Endothelial cell of umbilical vein (primary cell): ENCODE data around the gene PRKAG2. TPM values are rescaled to one million over a fixed set of nuclear protein-coding genes. Genes with fewer than 3 reads are reported as not detected.

ENCODE experiments used
- BruUV-seq: library from RNA; stranded (reverse); fragments of 400-500 nt; replicated peaks from 2 replicates; lab custom pipeline; 2021; lab: Mats Ljungman, UMichigan
- CTCF ChIA-PET: fragments of 300-600, 350-600 bp; sonication (Branson Sonifier 250); formaldehyde crosslinking; loops from one replicate; lab custom pipeline; 2021; ENCODE audit warnings: antibody characterized with exemption, inconsistent platforms; lab: Charles Lee
- POLR2A ChIA-PET: fragments of 300-600, 350-600 bp; sonication (Branson Sonifier 250); formaldehyde crosslinking; loops from one replicate; lab custom pipeline; 2021; ENCODE audit warnings: antibody characterized with exemption, inconsistent platforms; lab: Charles Lee
- DNase-seq: peaks from one replicate; pipeline ENCODE4 v3.0.0-alpha.2; 2011; ENCODE audit warnings: low read depth, low spot score
- FAIRE-seq: peaks from 2 replicates; lab custom pipeline; 2011; peaks lifted over from hg19 to GRCh38; lab: Jason Lieb, UNC
- H2AFZ ChIP-seq: 2 replicates; pipeline ENCODE4 v1.6.0; 2012; ENCODE audit warnings: low read depth, low read length, control low read depth, inconsistent platforms
- H3K27ac ChIP-seq: 2 replicates; pipeline ENCODE4 v1.5.1; 2011; ENCODE audit warnings: low read depth, mild to moderate bottlenecking, control low read depth, low read length, moderate library complexity; ENCODE audit not compliant: insufficient read depth
- H3K27me3 ChIP-seq, 2 experiments: 2 replicates each; pipeline versions ENCODE4 v1.6.0 to v1.6.1; 2011; ENCODE audit warnings: low read length in 2 of 2, mixed read lengths in 1 of 2; ENCODE audit not compliant: control insufficient read depth in 2 of 2, insufficient read depth in 2 of 2
- H3K36me3 ChIP-seq, 2 experiments: 2 replicates in 1 of 2; 3 replicates in 1 of 2; pipeline ENCODE4 v1.5.1; 2011; ENCODE audit warnings: low read length in 2 of 2, mild to moderate bottlenecking in 1 of 2, moderate library complexity in 1 of 2; ENCODE audit not compliant: control insufficient read depth in 2 of 2, insufficient read depth in 2 of 2; ENCODE audit errors: extremely low read depth in 1 of 2
- H3K4me1 ChIP-seq: 3 replicates; pipeline ENCODE4 v1.5.1; 2011; ENCODE audit warnings: mild to moderate bottlenecking, low read length; ENCODE audit not compliant: control insufficient read depth, insufficient read depth; ENCODE audit errors: extremely low read depth
- H3K4me2 ChIP-seq: 2 replicates; pipeline ENCODE4 v1.6.1; 2011; ENCODE audit warnings: low read length, control low read depth, mixed read lengths; ENCODE audit not compliant: insufficient read depth
- H3K4me3 ChIP-seq, 3 experiments: fragments of 200-600 bp in 1 of 3; sonication (generic), shearing (Covaris generic) in 1 of 3; replicated peaks in 1 of 3; 2 replicates each; pipeline ENCODE4 v1.5.1; 2011 to 2016; ENCODE audit warnings: control low read depth in 3 of 3, low read length in 3 of 3, mild to moderate bottlenecking in 2 of 3, inconsistent platforms in 1 of 3, low read depth in 1 of 3, moderate library complexity in 1 of 3; ENCODE audit not compliant: insufficient read depth in 1 of 3
- H3K79me2 ChIP-seq: 2 replicates; pipeline ENCODE4 v1.6.0; 2012; ENCODE audit warnings: low read length, inconsistent platforms; ENCODE audit not compliant: control insufficient read depth, insufficient read depth
- H3K9ac ChIP-seq: replicated peaks from 2 replicates; pipeline ENCODE3; 2011; ENCODE audit warnings: low read length, control low read depth; ENCODE audit not compliant: insufficient read depth; ENCODE audit errors: extremely low read depth
- H3K9me1 ChIP-seq: replicated peaks from 3 replicates; pipeline ENCODE4 v1.6.0; 2011; ENCODE audit warnings: mild to moderate bottlenecking, low read length; ENCODE audit not compliant: control insufficient read depth, insufficient read depth; ENCODE audit errors: extremely low read depth
- H3K9me3 ChIP-seq: replicated peaks from 2 replicates; pipeline ENCODE4 v1.5.1; 2012; ENCODE audit warnings: low read length, inconsistent platforms; ENCODE audit not compliant: control insufficient read depth, insufficient read depth
- H4K20me1 ChIP-seq: replicated peaks from 2 replicates; pipeline ENCODE3; 2011; ENCODE audit warnings: mild to moderate bottlenecking, low read length; ENCODE audit not compliant: control insufficient read depth, insufficient read depth; ENCODE audit errors: extremely low read depth
- EZH2 ChIP-seq: IDR thresholded peaks from 2 replicates; pipeline ENCODE4 v1.6.1; 2012; ENCODE audit warnings: borderline replicate concordance, low read depth, mild to moderate bottlenecking, moderate library complexity, low read length, inconsistent platforms; ENCODE audit not compliant: severe bottlenecking
- FOS ChIP-seq: IDR thresholded peaks from 2 replicates; pipeline ENCODE4 v1.6.1; 2011; ENCODE audit warnings: mild to moderate bottlenecking, low read length, moderate library complexity, borderline replicate concordance; ENCODE audit not compliant: insufficient read depth
- GATA2 ChIP-seq: IDR thresholded peaks from 2 replicates; pipeline ENCODE4 v1.7.0; 2011; ENCODE audit warnings: low read depth, mild to moderate bottlenecking, moderate library complexity, mixed read lengths, low read length; ENCODE audit not compliant: insufficient read length, insufficient read depth
- JUN ChIP-seq: IDR thresholded peaks from 2 replicates; pipeline ENCODE4 v1.6.1; 2011; ENCODE audit warnings: borderline replicate concordance, low read depth; ENCODE audit not compliant: insufficient read length, insufficient read depth
- MYC ChIP-seq: IDR thresholded peaks from one replicate; pipeline ENCODE4 v1.6.1; 2011; ENCODE audit warnings: mild to moderate bottlenecking, low read depth, low read length
- POLR2A ChIP-seq: IDR thresholded peaks from 2 replicates; pipeline ENCODE4 v1.6.1; 2012; ENCODE audit warnings: low read depth, mild to moderate bottlenecking, control low read depth, low read length
- POLR2AphosphoS5 ChIP-seq: IDR thresholded peaks from 2 replicates; pipeline ENCODE4 v1.6.1; 2012; ENCODE audit warnings: low read depth, mild to moderate bottlenecking, control low read depth, low read length, moderate library complexity; ENCODE audit not compliant: insufficient read depth
- dilution Hi-C: fragments of 300-500 bp; cut with MboI; formaldehyde crosslinking; loops from one replicate; pipeline ENCODE4 v1.15.0; 2019; ENCODE audit warnings: low sequenced_read_pairs; ENCODE audit not compliant: extremely low pct_ligation_motif_present
- intact Hi-C: fragments of 100-400 bp; cut with micrococcal nuclease; formaldehyde crosslinking; loops from one replicate; pipeline ENCODE4 v1.10.0; 2022
- polyA plus RNA-seq, 4 experiments: library from polyadenylated mRNA; depleted of rRNA in 3 of 4; stranded (reverse) in 3 of 4; unstranded in 1 of 4; fragments of >200 nt; gene quantifications; 2 replicates each; pipeline versions ENCODE4 v1.2.1 to v1.2.3, GENCODE V29; 2011 to 2012; ENCODE audit warnings: missing spikeins in 1 of 4
- total RNA-seq: library from RNA; stranded (reverse); gene quantifications from 2 replicates; pipeline ENCODE4 v1.2.3, GENCODE V29; 2021
- TF ChIP-seq, protein P1 (sequence below): IDR thresholded peaks from 2 replicates; pipeline ENCODE4 v1.6.1; 2011; ENCODE audit not compliant: insufficient read depth, insufficient read length
- TF ChIP-seq, protein P2 (sequence below), 2 donors: IDR thresholded peaks; 1 replicate in 1 of 2; 2 replicates in 1 of 2; pipeline ENCODE4 v1.5.1; 2011; ENCODE audit warnings: low read length in 2 of 2, mild to moderate bottlenecking in 2 of 2, moderate library complexity in 2 of 2, control low read depth in 1 of 2, inconsistent platforms in 1 of 2, low read depth in 1 of 2; ENCODE audit not compliant: insufficient read depth in 1 of 2; ENCODE audit errors: extremely low read depth in 1 of 2

Gene PRKAG2
- total and polyA plus RNA-seq, 2 donors (not counting 3 experiments of a cell fraction or from before 2014, with no cell fraction given): 19.3 to 51.5 TPM

DNA sequence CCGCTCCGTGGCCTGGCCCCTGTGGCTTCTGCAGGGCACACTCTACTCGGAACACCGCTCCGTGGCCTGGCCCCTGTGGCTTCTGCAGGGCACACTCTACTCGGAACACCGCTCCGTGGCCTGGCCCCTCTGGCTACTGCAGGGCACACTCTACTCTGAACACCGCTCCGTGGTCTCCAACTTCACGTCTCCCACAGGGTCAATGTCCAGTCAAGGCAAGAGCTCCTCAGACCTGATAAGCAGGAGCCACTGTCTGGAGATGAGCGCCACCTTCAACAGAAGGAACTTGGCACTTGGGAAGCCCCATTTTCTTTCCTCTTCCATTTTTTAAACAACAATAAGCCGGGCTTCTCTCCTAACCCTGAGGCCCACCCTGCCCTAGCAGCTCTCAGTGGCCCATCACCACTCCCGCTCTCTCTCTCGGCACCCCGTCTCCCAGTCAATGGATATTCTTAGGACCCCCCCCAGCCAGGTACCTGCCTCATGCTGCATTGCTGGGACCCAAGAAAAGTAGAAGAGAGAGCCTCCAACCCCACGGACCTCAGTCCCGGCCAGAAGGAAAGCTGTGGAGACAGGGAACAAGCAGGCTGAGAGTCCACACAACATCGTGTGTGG lies 56.3 kb downstream of the PRKAG2 start:
- Histone ChIP-seq H3K27ac (no peak overlapping the region), H3K9me3 (no peaks in the 10 kb centered on the region), H3K4me1 (no peaks in the 10 kb centered on the region), H3K9ac (no peak overlapping the region), H4K20me1 (no peaks in the 10 kb centered on the region), H3K27me3 (peaks cover 5 to 11% of the 10 kb centered on the region in 2 experiments), H3K4me2 (no peak overlapping the region), H2AFZ (no peak overlapping the region), H3K36me3 (no peaks in the 10 kb centered on the region), H3K79me2 (no peaks in the 10 kb centered on the region), H3K9me1 (no peaks in the 10 kb centered on the region), H3K4me3 (no peak overlapping the region)
- dilution Hi-C loops: no loop called here
- intact Hi-C loops: no loop called here
- ChIA-PET POLR2A (no interaction called here), CTCF (no interaction called here)
- FAIRE-seq (no peak), DNase-seq (no peak)
- TF ChIP-seq EZH2 (no peak), POLR2AphosphoS5 (no peak), POLR2A (no peak), FOS (no peak), JUN (no peak), GATA2 (no peak), MYC (no peak)
- TF ChIP-seq, protein P1, sequence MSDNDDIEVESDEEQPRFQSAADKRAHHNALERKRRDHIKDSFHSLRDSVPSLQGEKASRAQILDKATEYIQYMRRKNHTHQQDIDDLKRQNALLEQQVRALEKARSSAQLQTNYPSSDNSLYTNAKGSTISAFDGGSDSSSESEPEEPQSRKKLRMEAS: no peak
- TF ChIP-seq, protein P2, sequence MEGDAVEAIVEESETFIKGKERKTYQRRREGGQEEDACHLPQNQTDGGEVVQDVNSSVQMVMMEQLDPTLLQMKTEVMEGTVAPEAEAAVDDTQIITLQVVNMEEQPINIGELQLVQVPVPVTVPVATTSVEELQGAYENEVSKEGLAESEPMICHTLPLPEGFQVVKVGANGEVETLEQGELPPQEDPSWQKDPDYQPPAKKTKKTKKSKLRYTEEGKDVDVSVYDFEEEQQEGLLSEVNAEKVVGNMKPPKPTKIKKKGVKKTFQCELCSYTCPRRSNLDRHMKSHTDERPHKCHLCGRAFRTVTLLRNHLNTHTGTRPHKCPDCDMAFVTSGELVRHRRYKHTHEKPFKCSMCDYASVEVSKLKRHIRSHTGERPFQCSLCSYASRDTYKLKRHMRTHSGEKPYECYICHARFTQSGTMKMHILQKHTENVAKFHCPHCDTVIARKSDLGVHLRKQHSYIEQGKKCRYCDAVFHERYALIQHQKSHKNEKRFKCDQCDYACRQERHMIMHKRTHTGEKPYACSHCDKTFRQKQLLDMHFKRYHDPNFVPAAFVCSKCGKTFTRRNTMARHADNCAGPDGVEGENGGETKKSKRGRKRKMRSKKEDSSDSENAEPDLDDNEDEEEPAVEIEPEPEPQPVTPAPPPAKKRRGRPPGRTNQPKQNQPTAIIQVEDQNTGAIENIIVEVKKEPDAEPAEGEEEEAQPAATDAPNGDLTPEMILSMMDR (IDR thresholded peaks at IDR 0.05; ENCODE audit: extremely low read depth in 1 of 2, insufficient read depth in 1 of 2, low read depth in 1 of 2, low read length in 2 of 2): no peak
- no TSS peak for BruUV-seq
